C1 segment of cervical spinal cord (tissue), 14 donors: ENCODE results near the gene SV2C.
A peak's percentile ranks its signal among the peaks of the same experiment; 100 is the strongest.
"Not testable (repeated sequence)": the region's sequence is repeated elsewhere in the genome, so short reads cannot be mapped to it uniquely, and the experiment has no call there.

ENCODE experiments used
- DNase-seq, 14 donors: peaks; one replicate each; lab custom pipeline; 2025; lab: John Stamatoyannopoulos, UW

Gene SV2C, protein sequence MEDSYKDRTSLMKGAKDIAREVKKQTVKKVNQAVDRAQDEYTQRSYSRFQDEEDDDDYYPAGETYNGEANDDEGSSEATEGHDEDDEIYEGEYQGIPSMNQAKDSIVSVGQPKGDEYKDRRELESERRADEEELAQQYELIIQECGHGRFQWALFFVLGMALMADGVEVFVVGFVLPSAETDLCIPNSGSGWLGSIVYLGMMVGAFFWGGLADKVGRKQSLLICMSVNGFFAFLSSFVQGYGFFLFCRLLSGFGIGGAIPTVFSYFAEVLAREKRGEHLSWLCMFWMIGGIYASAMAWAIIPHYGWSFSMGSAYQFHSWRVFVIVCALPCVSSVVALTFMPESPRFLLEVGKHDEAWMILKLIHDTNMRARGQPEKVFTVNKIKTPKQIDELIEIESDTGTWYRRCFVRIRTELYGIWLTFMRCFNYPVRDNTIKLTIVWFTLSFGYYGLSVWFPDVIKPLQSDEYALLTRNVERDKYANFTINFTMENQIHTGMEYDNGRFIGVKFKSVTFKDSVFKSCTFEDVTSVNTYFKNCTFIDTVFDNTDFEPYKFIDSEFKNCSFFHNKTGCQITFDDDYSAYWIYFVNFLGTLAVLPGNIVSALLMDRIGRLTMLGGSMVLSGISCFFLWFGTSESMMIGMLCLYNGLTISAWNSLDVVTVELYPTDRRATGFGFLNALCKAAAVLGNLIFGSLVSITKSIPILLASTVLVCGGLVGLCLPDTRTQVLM

DNA sequence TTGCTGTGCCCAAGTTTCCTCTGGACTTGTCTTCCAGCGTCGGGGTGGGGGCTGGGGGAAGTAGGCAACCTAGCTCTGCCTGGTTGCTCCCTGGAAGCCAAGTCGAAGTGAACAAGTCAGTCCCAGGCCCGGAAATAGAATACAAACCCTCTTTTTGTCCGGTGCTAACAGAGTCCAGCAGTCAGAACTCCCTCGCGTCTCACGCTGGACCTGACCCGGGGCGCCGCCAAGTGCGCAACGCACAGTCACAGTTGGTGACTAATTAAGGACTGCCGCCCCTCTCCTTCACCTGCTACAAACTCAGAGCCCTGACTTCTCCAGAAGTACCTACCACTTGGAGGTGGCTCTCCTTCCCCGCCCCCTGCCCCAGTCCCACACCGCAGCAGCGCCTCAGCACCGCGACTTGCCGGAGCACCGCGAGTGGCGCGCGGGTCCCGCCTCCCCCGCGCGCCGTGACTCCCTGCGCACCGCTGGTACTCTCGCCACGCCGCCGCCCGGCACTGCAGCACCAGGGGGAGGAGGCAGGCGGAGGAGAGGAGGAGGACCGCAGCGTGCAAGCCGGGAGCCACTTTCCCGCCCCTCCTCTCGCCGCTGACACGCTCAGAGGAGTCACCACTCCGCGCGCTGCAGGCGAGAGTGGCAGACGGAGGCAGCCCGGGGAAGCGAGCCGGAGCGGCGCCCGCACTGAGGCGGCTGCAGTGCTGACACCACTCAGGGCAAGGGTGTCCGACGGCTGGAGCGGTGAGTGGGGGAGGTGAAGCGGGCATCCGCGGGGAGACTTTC lies at the start of gene SV2C:
Gene SV2C (plus strand): TSS at position 612 of the 783 bp plus-strand sequence. CDS start 48,368 bp downstream, outside the sequence.
- peak in 1 of 14 donors; percentile 2 for DNase-seq

DNA sequence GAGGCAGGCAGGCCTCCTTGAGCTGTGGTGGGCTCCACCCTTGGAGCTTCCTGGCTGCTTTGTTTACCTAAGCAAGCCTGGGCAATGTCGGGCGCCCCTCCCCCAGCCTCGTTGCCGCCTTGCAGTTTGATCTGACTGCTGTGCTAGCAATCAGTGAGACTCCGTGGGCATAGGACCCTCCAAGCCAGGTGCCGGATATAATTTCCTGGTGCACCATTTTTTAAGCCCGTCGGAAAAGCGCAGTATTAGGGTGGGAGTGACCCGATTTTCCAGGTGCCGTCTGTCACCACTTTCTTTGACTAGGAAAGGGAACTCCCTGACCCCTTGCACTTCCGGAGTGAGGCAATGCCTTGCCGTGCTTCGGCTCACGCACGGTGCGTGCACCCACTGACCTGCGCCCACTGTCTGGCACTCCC lies 45.4 kb upstream of the SV2C start:
- DNase-seq: not testable (repeated sequence)

DNA sequence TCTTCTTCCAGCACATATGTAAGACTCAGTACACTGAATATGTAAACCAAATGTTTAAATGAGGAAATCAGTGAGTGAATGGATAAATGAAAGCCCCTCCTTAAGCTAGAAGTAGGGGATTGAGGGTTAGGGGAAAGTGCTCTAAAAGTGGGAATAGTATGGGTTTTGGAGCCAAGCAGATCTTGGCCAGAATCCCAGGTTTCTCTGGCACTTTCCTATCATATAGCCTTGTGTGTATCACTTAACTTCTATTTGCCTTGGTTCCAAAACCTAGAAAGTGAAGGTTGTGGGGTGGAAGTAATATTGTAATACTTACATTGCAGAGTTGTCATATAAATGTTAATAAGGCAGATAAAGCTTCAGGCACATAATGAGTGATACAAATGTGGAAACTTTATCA lies 45.0 kb upstream of the SV2C start:
- no peak for DNase-seq

DNA sequence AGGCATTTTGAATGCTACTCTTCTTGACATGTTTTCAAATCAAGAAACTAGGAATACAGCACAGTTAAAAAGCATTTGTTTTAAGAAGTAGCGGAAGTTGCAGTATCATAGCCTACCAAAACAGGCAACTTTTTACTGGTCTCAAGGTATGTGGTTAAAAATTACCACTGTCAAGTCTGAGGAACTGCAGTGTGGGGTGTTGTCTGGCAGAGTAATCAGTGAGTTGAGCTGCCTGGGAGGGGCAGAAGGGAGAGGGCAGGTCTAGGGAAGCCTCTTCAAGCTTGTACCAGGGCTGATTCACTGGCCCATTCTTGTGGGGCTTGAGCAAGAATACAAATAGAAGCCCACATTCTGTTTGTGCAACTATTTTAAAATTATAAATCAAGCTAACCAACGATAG lies 42.4 kb upstream of the SV2C start:
- DNase-seq: no peak

DNA sequence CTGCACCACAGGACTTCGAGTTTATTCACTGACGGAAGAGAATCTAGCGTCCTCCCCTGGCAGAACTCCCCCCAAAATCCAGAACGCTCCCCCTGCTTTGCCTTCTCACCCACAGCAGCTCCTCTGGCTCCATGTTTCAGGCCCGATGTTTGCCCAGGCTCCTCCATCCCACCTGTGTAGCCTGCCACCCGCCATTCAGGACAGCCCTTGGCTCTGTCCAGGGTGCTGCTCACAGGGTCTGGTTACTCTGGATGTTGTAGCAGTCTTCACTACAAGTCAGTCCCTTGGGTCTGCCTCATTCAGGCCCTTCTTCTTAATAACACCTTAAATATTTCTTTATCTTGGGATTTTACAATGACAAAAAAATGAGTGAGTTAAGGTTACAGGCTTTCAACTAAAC lies 41.3 kb upstream of the SV2C start:
- DNase-seq: no peak

DNA sequence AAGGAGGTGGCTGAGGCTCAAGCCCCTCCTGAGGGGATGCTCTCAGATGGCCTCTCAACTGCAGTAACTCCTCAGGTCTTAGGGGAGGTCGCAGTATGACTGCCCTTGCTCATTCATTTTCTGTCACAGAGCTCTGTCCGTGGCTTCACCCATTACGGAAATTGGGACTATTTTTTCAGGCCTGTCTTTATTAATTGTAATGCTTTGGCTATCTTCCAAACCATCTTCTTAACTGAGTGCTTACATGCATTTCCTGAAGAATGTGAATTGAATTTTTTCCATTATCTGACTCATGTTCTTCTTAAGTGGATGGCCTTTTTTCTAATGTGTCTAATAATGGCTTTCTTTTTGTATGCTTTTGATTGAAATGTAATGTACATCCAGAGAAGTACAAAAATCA lies 36.4 kb upstream of the SV2C start:
- no peak for DNase-seq

DNA sequence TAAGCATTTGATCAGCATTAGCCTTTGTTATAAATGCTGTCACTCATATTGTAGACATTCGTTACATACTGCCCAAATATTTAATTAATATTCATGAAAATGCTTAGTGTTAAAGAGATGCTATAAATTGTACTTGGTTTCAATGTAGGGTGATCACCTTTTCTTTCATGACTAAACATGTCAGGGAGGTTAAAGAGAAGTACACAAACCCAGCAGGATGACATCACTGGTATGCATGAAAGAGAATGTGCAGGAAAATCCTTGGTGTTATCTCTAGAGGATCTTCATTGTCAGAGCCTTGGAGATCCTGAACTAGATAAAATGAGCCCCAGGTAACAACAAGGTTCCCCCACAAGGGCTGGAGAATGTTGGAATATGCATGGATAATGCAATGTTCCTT lies 33.0 kb upstream of the SV2C start:
- DNase-seq: no peak

DNA sequence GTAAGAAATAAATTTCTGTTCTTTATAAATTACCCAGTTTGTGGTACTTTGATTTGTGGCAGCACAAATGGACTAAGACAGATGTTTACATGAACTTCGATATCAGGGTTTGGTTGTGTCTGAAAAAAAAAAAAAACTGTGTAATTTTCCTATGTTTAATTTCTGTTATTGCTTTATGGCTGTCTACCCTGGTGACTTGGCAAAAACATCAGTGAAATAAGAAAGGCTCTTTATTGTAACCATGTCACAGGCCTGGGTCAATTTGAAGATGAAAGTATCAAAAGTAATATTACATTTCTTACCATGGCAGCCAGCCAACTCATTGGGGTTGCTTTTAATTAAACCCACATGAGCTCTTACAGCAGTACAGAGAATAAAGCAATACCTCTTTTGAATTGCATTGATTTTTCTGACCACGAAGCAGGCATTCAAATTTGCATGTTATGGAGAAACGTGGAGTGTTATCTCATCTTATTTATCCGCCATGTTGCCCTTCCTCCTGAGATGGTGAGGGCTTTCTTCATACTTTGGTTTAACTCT lies 20.6 kb upstream of the SV2C start:
- no peak for DNase-seq

DNA sequence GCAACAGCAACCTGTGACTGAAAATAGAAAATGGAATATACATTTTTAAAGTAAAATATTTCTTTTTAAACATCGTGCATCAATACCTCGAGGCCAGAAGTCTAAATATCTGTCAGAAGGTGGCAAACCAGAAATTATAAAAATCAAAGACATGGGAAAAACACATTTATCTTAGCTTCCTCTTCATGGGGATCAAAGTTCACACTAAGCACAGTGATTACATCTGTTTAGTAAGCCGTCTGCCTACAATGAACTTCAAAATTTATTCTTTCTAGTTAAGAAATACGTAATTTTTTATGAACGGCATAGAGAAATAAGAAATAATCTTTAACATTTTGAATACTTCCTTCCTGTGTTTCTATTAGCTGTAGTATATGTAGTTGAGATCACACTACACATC lies 17.9 kb upstream of the SV2C start:
- DNase-seq: no peak

DNA sequence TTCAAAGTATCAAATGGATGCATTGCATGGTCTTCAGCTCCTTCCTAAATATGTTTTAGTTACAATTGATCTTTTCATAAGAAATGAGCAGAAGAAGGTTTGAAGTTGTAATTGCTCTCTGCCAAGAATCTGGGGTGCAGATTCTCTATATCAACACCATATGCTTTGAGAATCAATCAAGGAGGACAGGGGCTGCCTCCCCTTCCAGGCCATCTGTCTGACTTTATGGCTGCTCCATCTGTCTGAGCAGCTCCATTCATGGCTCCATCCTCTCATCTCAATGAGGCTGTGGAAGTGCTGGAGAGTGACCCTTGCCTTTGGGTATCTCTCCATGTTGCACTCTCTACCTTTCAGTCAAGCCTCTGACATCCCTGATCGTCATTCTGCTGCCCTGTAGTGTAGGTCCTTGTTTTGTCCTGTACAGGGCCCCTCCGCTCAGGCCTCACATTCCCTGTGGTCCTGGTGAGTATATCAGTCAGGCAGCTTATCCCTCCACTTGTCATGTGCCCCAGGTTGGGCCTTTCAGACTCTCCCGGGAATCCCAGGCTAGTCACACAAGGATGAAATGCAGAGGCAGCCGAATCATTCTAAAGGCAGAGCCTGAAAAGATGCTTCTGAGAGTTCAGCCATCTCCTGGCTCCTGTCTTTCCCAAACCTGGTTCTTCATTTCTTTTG lies 14.0 kb upstream of the SV2C start:
- no peak for DNase-seq

DNA sequence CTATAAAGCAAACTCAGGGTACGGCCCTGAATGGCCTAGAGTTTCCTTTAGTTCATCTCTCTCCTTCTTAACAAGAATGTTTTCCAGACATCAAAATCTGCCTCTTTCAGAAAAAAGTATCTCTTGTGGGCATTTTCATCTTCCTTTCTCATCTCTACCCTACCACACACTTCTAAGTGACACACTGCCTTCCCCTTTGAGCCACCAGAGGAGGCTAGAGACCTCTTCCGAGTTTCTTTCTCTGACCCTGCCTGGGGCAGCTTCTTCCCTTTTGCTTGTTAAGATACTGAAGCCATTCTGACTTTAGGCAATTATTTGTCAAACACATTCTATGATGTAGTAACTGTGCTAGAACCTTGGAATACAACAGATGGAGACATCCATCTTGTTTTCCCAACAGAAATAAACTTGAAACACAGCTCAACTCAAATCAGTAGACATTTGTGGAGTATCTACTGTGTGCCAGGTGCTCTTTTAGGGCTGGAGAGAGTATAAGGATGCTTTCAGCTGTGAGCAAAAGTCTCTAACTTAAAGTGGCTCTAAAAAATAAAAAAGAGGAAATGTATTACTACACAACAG lies 8.6 kb upstream of the SV2C start:
- no peak for DNase-seq

DNA sequence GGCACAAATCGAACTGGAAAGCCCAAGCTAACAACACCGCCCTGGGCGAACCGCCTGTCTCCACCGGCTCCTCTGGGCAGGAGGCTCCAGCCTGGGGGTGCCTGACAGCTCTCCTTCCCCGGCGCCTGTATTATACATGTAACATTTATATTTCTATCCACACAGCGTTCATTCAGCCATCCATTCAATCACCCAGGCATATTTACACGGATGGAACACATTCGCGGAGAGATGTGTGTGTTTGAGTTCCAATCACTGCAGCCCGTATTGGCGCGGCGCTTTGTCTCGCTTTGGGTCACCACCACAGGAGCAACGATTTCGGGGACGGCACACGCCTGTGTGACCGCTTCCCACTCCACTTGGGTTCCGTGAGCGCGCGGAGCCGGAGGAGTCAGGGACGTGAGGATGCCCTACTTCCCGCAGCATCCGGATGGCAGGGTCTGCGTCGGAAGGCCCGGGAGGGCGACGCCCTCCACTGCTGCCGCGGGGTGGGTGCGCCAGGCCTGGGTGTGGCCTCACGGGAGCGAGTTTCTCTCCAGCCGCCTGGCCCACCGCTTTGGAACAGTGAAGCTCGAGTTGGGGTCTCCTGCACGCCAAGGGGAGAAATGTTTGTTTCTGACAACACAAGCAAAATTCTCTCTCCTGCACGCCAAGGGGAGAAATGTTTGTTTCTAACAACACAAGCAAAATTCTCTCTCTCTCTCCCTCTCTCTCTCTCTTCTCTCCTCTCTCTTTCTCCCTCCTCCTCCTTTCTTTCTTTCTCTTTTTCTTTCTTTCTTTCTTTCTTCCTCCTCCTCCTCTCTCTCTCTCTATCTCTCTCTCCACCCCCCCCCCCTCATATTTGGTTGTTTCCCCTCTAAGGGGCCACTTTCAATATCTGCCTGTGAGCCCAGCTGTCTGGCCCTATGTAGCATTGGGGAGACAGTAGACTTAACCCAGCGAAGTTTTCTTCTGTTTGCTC lies 1.1 kb upstream of the SV2C start:
- no peak for DNase-seq

DNA sequence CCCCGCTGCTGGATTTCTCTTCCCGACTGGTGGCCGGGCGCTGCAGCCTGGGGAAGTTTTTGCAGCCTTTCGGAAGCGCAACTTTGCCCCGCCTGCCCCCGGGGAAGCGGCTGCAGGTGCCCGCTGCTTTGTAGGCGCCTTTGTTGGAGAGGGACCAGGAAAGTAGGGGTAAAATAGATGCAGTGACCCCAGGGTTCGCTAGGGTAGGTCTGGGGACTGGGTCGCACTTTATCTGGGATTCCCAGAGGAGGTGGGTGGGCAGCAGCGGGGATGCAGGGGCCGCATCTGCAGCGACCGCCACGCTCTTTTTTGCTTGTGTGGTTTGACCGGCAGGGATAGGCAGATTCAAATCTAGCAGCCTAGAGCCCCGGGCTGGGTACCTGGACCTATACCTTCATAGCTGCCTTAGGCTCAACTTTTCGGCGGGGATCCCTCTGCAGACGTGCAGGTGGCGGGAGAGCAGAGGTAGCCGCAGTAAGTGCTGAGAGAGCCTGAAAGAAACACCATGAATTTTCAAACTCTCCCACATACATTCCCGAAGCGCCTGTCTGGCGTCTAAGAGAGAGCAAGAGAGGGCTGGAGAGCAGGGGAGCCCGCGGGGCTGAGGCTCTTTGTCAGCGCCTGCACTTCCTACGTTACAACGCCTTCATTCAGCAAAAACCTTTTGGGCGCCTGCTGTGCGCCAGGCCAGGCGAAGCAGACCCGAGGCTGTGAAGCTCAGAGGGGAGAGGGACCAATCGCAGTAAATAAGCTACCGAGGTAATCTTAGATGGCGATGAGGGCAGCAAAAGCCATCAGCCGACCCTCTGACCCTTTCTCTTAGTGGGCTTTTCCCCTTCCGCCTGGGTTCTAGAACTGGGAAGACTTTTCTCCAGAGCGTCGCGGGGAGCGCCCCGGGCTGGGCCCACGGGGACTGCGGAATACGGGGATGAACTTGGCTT lies 642 bp downstream of the SV2C start:
- DNase-seq: no peak

DNA sequence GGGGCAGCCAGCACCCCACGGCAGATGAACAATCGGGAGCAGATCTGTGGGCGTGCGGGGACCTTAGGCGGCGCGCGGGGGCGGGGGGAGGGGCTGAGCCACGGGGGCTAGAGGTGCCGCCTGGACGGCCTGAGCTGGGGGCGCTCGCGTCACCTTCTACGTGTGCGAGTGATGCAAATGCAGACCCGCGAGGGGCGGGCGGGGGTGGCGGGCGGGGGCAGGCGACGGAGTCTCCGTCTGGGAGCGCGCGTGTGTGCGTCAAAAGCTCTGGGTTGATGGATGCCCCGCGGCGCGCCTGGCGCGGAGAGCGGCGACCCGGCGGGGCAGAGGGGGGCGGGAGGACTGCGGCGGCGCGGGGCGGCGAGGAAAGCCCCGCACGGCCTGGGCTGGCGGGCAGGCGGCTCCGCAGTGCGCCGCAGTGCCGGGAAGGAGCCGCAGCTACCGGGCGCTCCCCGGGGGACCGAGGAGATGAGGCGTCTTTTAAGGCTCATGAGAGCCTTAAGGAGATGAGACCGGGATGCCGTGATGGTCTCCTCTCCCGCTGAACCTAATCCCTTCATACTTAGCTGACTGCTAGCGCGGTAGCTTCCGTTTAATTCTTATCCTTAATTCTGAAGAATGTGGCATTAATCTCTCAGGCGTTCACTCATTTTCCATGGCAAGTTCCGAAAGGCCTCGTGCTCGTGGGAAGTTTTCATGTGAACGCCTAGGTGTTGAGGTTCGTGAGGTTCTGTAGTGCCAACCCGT lies 1.5 kb downstream of the SV2C start:
- DNase-seq: peak in 1 of 14 donors; percentile 1

DNA sequence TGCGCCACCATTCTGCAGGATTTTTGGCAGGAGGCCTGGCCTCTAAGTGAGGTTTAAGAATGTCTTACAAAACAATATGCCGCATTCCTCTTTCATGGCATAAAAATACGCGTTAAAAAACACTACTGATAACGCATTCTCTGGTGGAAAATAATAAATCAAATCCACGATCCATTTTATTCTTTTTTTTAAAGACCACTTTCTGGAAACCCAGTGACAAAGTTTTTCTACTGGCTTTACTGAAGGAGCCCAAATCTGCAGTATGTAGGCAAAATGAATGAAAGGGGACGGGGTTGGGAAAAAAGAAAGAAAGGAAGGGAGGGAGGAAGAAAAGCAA lies 2.0 kb downstream of the SV2C start:
- DNase-seq: no peak

DNA sequence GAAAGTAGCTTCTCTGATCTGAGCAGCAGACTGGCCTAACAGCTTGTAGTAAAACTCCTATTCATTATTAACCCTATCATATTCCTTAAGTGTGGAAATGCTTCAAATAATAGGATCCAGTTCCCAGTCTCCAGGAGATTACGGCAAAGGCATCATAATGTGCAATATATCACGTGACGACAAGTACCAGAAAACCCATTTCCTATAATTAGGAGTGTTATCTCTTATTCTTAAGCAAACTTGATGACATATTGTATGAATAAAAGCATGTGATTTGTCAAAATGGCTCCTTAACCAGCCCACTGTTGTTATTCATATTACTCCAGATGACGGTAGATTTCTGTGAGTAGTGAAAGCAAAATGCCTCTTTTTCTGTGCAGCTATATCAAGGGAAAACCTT lies 2.9 kb downstream of the SV2C start:
- no peak for DNase-seq

DNA sequence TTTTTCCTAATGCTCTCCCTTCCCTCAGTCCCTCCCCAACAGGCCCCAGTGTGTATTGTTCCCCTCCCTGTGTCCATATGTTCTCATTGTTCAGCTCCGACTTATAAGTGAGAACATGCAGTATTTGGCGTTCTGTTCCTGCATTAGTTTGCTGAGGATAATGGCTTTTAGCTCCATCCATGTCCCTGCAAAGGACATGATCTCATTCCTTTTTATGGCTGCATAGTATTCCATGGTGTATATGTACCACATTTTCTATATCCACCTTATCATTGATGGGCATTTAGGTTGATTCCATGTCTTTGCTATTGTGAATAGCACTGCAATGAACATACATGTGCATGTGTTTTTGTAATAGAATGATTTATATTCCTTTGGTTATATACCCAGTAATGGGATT lies 6.0 kb downstream of the SV2C start:
- DNase-seq: not testable (repeated sequence)

DNA sequence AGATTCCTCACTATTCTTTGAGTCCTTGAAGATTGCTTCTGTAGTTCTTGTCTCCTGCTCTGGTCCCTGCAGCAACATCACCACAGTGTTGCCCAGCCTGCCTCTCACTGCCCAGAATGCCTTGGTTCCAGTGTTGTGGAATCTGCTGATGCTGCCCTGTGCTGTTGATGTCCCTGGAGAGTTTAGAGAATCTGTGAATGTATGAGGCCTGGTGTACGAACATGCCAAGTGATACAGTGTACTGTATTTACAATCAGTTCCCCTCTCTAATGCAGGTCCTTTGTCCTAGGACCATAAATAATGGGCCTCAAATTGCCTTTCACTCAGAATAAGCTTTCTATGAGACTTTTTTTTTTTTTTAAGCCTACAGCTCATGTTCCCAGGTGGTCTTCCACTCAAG lies 8.2 kb downstream of the SV2C start:
- no peak for DNase-seq
